GM12878 (cell line): ENCODE results near the gene MEI1. TPM values are rescaled to one million over a fixed set of nuclear protein-coding genes. Genes with fewer than 3 reads are reported as not detected.
A peak's percentile ranks its signal among the peaks of the same experiment; 100 is the strongest.

Source experiments
- ATAC-seq: fragments of 200-7000 bp; cut with Tn5 transposase; 3 replicates; pipeline ENCODE4 v1.9.1; 2020; ENCODE audit warnings: mild to moderate bottlenecking, moderate library complexity
- BruUV-seq: library from RNA; stranded (reverse); fragments of 400-500 nt; replicated peaks from 2 replicates; lab custom pipeline; 2021; lab: Mats Ljungman, UMichigan
- CTCF ChIA-PET: fragments of 300-600 bp; sonication (Branson Sonifier 250); formaldehyde crosslinking; extraction: SDS; loops from one replicate; lab custom pipeline; 2021; ENCODE audit warnings: inconsistent platforms; lab: Yijun Ruan, JAX
- POLR2A ChIA-PET: fragments of 350-600 bp; formaldehyde crosslinking; extraction: SDS; loops from one replicate; lab custom pipeline; 2021; ENCODE audit warnings: inconsistent platforms; lab: Charles Lee
- RAD21 ChIA-PET: fragments of 300-600 bp; sonication (Branson Sonifier 250); formaldehyde crosslinking; loops from one replicate; lab custom pipeline; 2023; ENCODE audit warnings: antibody characterized with exemption; ENCODE audit not compliant: unreplicated experiment; lab: Charles Lee
- SMC1A ChIA-PET: fragments of 300-600 bp; sonication (Branson Sonifier 250); formaldehyde crosslinking; loops from one replicate; lab custom pipeline; 2023; ENCODE audit not compliant: unreplicated experiment, uncharacterized antibody; lab: Charles Lee
- DNase-seq: peaks from one replicate; pipeline ENCODE4 v3.0.0-alpha.2; 2011; ENCODE audit warnings: low read depth, low spot score
- FAIRE-seq: peaks from 3 replicates; lab custom pipeline; 2011; peaks lifted over from hg19 to GRCh38; lab: Jason Lieb, UNC
- H2AFZ ChIP-seq: 2 replicates; pipeline ENCODE4 v1.6.0; 2011; ENCODE audit warnings: low read depth, low read length, control low read depth; ENCODE audit not compliant: control insufficient read depth
- H3K27ac ChIP-seq: 2 replicates; pipeline ENCODE4 v1.5.1; 2011; ENCODE audit warnings: control low read depth; ENCODE audit not compliant: control insufficient read depth, insufficient read depth
- H3K27me3 ChIP-seq, 2 experiments: replicated peaks in 1 of 2; 2 replicates each; pipeline versions ENCODE4 v1.6.0 to v1.6.1; 2011; ENCODE audit warnings: low read length in 1 of 2; ENCODE audit not compliant: control insufficient read depth in 2 of 2, insufficient read depth in 2 of 2
- H3K36me3 ChIP-seq, 2 experiments: 2 replicates each; pipeline ENCODE4 v1.5.1; 2011; ENCODE audit warnings: low read length in 1 of 2; ENCODE audit not compliant: control insufficient read depth in 2 of 2, insufficient read depth in 2 of 2
- H3K4me1 ChIP-seq: 2 replicates; pipeline ENCODE4 v1.6.1; 2011; ENCODE audit warnings: mild to moderate bottlenecking, low read length, moderate library complexity, mixed read lengths; ENCODE audit not compliant: control insufficient read depth, insufficient read depth
- H3K4me2 ChIP-seq: 2 replicates; pipeline ENCODE4 v1.6.0; 2011; ENCODE audit warnings: control low read depth; ENCODE audit not compliant: control insufficient read depth, insufficient read depth
- H3K4me3 ChIP-seq: fragments of 200-600 bp; sonication (generic); 2 replicates; pipeline ENCODE4 v1.5.1; 2016
- H3K79me2 ChIP-seq: 2 replicates; pipeline ENCODE4 v1.6.0; 2011; ENCODE audit warnings: low read length; ENCODE audit not compliant: control insufficient read depth, insufficient read depth
- H3K9ac ChIP-seq: 2 replicates; pipeline ENCODE4 v1.8.0; 2011; ENCODE audit warnings: low read length, control low read depth, mixed read lengths; ENCODE audit not compliant: control insufficient read depth, insufficient read depth
- H3K9me3 ChIP-seq: replicated peaks from 3 replicates; pipeline ENCODE4 v1.5.1; 2011; ENCODE audit warnings: mild to moderate bottlenecking, low read length; ENCODE audit not compliant: control insufficient read depth, insufficient read depth
- H4K20me1 ChIP-seq: 2 replicates; pipeline ENCODE4 v1.6.0; 2011; ENCODE audit not compliant: control insufficient read depth, insufficient read depth
- BHLHE40 ChIP-seq, 2 experiments: fragments of 450-650 bp in 1 of 2; IDR thresholded peaks; 2 replicates each; pipeline ENCODE4 v1.6.1; 2011 to 2017; ENCODE audit warnings: low read depth in 2 of 2, borderline replicate concordance in 1 of 2, improper control_type of control experiment in 1 of 2, low read length in 1 of 2, mild to moderate bottlenecking in 1 of 2
- CHD4 ChIP-seq: fragments of 200-600 bp; sonication (generic); IDR thresholded peaks from 2 replicates; pipeline ENCODE4 v1.6.1; 2016; ENCODE audit warnings: mild to moderate bottlenecking
- FOXK2 ChIP-seq: fragments of 450-650 bp; IDR thresholded peaks from 2 replicates; pipeline ENCODE4 v1.6.1; 2017; ENCODE audit warnings: mild to moderate bottlenecking, moderate library complexity
- HDGF ChIP-seq: fragments of 450-650 bp; IDR thresholded peaks from 2 replicates; pipeline ENCODE4 v1.6.1; 2016; ENCODE audit warnings: antibody characterized with exemption
- SUPT20H ChIP-seq: IDR thresholded peaks from 2 replicates; pipeline ENCODE4 v1.6.1; 2011; ENCODE audit warnings: low read depth, mild to moderate bottlenecking, low read length, moderate library complexity, borderline replicate concordance; ENCODE audit not compliant: control insufficient read depth
- WGBS: methylation state at CpG from one replicate; pipeline ENCODE4 v1.1.6; 2016; ENCODE audit warnings: low lambda C conversion rate; ENCODE audit not compliant: insufficient replicate concordance, insufficient coverage; ENCODE audit errors: missing lambda C conversion rate; 5-methylcytosine and 5-hydroxymethylcytosine counted together
- in situ Hi-C: fragments of 300-500 bp; cut with MboI; formaldehyde crosslinking; loops from 9 replicates; pipeline ENCODE4 v1.14.3; 2018; ENCODE audit warnings: mixed read lengths
- intact Hi-C: fragments of 100-400 bp; cut with micrococcal nuclease; formaldehyde crosslinking; loops from one replicate; pipeline ENCODE4 v1.14.2; 2022; ENCODE audit not compliant: unreplicated experiment
- polyA plus RNA-seq, 11 experiments: library from polyadenylated mRNA; depleted of rRNA in 4 of 11; unstranded in 6 of 11; stranded (reverse) in 5 of 11; fragments of >200 nt; fragmentation: Nextera tagmentation in 4 of 11; fragmentation: Illumina TruSeq in 1 of 11; extraction: Ambion mirVana in 4 of 11; extraction: Trizol in 1 of 11; gene quantifications; 1 replicate in 1 of 11; 2 replicates in 10 of 11; pipeline versions ENCODE4 v1.2.1 to v1.2.3, GENCODE V29; 2011 to 2016; ENCODE audit warnings: inconsistent platforms in 2 of 11, missing spikeins in 2 of 11, low read depth in 1 of 11
- total RNA-seq, 4 experiments: library from RNA; depleted of rRNA in 3 of 4; stranded (reverse); fragments of >200 nt in 3 of 4; fragmentation: Illumina TruSeq in 1 of 4; extraction: Trizol in 1 of 4; gene quantifications; 2 replicates each; pipeline versions ENCODE4 v1.2.1 to v1.2.3, GENCODE V29; 2013 to 2021
- TF ChIP-seq, protein P1 (sequence below): fragments of 450-650 bp; formaldehyde crosslinking; IDR thresholded peaks from 2 replicates; pipeline ENCODE4 v1.4.0; 2020; ENCODE audit warnings: mild to moderate bottlenecking, moderate library complexity
- TF ChIP-seq, protein P2 (sequence below): IDR thresholded peaks from 2 replicates; pipeline ENCODE4 v1.6.1; 2012; ENCODE audit warnings: mild to moderate bottlenecking, low read depth, low read length

MEI1 gene
- total and polyA plus RNA-seq, 10 of the 15 experiments (the other 5 are each of a cell fraction or from before 2014, with no cell fraction given) = 27.9 to 48.9 (median 35.8) TPM

DNA sequence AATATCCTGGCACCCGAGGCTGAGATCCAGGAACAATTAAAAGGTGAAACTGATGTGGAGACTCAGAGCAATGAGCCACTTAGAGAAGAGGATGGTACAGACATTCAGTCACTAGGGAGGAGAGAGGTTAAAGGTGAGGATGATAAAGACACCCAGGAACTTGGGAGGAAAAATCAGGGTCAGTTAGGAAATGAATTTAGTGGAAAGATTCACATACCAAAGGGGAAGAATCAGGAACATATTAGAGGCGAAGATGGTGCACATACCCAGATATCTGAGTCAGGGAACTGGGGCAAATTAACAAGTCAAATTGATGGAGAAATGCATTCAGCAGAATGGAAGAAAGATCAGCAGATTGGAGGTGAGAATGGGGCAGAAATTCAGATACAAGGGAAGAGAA lies 4.1 kb upstream of the MEI1 start:
- H3K27me3 ChIP-seq = no peaks in the 10 kb centered on the region
- ChIA-PET POLR2A (no interaction called here), SMC1A (interaction anchor here (1.3 kb wide), 1 partner anchor 245 kb away, joined by 3 read pairs; no protein-coding TSS in a partner anchor), CTCF (no interaction called here), RAD21 (no interaction called here)
- DNase-seq (no peak), ATAC-seq (no peak), FAIRE-seq (no peak)
- no peak overlapping the region for H3K4me3 ChIP-seq
- intact Hi-C loops = loop anchor here (5.0 kb wide), 3 partner anchors 52 to 167 kb away; partner anchors contain the start of gene CCDC134
- H3K4me2 ChIP-seq = no peak overlapping the region
- no peak overlapping the region for H3K9ac ChIP-seq
- 50% methylated on average over 2 of the region's 2 CpGs for WGBS
- no peak overlapping the region for H3K27ac ChIP-seq
- H3K4me1 ChIP-seq = peaks cover 23% of the 10 kb centered on the region
- H3K9me3 ChIP-seq = no peaks in the 10 kb centered on the region; the same call in 2 of the 3 replicates
- H3K79me2 ChIP-seq = no peaks in the 10 kb centered on the region; the same call in 1 of the 2 replicates
- in situ Hi-C loops = loop anchor here (5.0 kb wide), 1 partner anchor 247 kb away; no protein-coding TSS in a partner anchor
- H2AFZ ChIP-seq = no peak overlapping the region
- TSS peak; percentile 64 for BruUV-seq
- H4K20me1 ChIP-seq = no peaks in the 10 kb centered on the region
- peaks cover 0 to 4% of the 10 kb centered on the region in 2 experiments; a peak in 1 of 4 replicates for H3K36me3 ChIP-seq
- TF ChIP-seq HDGF = no peak
- TF ChIP-seq SUPT20H = no peak
- TF ChIP-seq, protein P1, sequence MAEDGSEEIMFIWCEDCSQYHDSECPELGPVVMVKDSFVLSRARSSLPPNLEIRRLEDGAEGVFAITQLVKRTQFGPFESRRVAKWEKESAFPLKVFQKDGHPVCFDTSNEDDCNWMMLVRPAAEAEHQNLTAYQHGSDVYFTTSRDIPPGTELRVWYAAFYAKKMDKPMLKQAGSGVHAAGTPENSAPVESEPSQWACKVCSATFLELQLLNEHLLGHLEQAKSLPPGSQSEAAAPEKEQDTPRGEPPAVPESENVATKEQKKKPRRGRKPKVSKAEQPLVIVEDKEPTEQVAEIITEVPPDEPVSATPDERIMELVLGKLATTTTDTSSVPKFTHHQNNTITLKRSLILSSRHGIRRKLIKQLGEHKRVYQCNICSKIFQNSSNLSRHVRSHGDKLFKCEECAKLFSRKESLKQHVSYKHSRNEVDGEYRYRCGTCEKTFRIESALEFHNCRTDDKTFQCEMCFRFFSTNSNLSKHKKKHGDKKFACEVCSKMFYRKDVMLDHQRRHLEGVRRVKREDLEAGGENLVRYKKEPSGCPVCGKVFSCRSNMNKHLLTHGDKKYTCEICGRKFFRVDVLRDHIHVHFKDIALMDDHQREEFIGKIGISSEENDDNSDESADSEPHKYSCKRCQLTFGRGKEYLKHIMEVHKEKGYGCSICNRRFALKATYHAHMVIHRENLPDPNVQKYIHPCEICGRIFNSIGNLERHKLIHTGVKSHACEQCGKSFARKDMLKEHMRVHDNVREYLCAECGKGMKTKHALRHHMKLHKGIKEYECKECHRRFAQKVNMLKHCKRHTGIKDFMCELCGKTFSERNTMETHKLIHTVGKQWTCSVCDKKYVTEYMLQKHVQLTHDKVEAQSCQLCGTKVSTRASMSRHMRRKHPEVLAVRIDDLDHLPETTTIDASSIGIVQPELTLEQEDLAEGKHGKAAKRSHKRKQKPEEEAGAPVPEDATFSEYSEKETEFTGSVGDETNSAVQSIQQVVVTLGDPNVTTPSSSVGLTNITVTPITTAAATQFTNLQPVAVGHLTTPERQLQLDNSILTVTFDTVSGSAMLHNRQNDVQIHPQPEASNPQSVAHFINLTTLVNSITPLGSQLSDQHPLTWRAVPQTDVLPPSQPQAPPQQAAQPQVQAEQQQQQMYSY (CRISPR knock-in tag) = no peak
- TF ChIP-seq FOXK2 = no peak
- TF ChIP-seq CHD4 = no peak
- TF ChIP-seq, protein P2, sequence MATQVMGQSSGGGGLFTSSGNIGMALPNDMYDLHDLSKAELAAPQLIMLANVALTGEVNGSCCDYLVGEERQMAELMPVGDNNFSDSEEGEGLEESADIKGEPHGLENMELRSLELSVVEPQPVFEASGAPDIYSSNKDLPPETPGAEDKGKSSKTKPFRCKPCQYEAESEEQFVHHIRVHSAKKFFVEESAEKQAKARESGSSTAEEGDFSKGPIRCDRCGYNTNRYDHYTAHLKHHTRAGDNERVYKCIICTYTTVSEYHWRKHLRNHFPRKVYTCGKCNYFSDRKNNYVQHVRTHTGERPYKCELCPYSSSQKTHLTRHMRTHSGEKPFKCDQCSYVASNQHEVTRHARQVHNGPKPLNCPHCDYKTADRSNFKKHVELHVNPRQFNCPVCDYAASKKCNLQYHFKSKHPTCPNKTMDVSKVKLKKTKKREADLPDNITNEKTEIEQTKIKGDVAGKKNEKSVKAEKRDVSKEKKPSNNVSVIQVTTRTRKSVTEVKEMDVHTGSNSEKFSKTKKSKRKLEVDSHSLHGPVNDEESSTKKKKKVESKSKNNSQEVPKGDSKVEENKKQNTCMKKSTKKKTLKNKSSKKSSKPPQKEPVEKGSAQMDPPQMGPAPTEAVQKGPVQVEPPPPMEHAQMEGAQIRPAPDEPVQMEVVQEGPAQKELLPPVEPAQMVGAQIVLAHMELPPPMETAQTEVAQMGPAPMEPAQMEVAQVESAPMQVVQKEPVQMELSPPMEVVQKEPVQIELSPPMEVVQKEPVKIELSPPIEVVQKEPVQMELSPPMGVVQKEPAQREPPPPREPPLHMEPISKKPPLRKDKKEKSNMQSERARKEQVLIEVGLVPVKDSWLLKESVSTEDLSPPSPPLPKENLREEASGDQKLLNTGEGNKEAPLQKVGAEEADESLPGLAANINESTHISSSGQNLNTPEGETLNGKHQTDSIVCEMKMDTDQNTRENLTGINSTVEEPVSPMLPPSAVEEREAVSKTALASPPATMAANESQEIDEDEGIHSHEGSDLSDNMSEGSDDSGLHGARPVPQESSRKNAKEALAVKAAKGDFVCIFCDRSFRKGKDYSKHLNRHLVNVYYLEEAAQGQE = no peak
- no peak for TF ChIP-seq BHLHE40 (IDR thresholded peaks at IDR 0.05; ENCODE audit: borderline replicate concordance in 1 of 2, low read depth in 2 of 2, low read length in 1 of 2)
